GM18517 (cell line): Measurements from ENCODE around the gene TCEA2.

Experiments used
- ATAC-seq: cut with Tn5 transposase; IDR thresholded peaks from one replicate; pipeline ENCODE4 v1.9.1; 2021; ENCODE audit warnings: mild to moderate bottlenecking, moderate library complexity; ENCODE audit not compliant: unreplicated experiment

The TCEA2 gene

DNA sequence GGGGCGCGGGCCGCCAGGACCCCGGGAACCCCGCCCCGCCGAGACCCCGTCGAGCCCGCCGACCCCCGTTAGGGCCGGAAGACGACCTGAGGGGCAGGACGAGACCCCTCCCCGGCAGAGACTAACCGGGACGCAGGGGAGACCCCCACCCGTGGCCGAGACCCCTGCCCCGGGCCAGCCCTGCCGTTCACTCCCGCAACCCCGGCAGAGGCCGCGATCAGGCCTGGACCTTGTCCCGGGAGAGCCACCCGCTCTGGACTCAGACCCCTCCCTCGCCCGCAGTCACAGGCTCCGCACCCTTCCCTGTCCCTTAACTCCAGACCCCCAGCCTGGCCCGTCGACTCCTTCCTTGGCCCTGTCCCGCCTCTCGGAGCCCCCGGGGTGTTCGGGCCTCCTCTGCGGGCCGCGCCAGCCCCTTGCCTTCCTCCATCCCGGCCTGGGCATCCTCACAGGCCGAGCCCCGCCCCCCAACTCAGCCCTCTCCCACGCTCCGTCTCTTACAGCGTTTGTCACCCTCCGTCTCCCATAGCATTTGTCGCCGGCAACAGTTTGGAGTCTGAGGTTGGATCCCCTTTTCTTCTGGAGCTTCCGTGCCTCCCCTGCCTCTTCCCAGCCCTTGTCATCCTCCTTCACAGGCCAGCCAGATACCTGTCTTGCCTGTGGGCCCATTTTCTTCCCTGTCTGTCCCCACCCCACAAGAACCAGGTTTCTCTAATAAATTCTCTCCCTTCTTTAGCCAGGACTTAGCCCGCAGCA lies 569 bp downstream of the TCEA2 start:
- no peak for ATAC-seq

- ATAC-seq = no peak
These were observed 1.2 kb downstream of the TCEA2 start for GRCh38 chr20:64064145-64064698.

DNA sequence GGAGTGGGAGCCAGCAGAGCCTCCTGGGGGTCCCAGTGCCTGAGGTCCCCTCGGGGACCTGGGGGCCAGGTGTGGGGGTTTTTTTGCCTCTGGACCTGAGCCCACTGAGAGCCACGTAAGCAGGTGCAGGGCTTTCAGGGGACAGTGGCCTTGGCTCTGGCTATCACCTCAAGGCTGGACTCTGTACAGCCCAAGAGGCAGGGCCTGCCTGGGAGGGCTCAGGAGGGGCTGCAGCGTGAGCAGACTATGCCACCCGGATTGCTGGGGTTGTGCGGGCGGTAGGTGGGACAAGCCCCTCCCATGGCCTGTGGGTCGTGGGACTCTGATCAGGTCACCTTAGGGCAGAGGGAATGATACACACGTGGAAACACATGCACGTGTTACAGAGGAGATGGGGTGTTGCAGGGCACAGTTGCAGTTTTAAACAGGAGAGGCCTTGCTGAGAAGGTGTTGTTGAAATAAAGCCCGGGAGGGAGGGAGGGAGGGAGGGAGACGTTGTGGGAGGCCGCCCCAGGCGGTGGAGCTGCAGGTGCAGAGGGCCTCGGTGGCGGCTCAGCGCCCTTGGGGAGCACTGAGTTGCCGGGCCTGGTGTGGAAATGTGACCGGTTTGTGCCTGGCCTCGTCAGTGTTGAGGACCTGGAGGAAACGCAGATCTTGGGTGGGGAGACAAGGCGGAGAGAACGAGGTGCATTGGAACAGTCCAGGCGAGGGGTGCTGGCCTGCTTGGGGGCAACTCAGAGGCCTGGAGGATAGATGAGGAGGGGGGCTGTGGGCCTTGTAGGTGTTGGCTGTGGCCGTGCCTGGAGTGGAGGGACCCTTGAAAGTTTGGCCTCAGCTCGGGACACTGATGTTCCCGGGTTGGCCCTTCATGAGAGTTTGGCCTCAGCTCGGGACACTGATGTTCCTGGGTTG lies 2.3 kb downstream of the TCEA2 start:
- no peak for ATAC-seq

GRCh38 chr20:64065974-64066343 lies 3.0 kb downstream of the TCEA2 start:
- ATAC-seq = peak; percentile 42

DNA sequence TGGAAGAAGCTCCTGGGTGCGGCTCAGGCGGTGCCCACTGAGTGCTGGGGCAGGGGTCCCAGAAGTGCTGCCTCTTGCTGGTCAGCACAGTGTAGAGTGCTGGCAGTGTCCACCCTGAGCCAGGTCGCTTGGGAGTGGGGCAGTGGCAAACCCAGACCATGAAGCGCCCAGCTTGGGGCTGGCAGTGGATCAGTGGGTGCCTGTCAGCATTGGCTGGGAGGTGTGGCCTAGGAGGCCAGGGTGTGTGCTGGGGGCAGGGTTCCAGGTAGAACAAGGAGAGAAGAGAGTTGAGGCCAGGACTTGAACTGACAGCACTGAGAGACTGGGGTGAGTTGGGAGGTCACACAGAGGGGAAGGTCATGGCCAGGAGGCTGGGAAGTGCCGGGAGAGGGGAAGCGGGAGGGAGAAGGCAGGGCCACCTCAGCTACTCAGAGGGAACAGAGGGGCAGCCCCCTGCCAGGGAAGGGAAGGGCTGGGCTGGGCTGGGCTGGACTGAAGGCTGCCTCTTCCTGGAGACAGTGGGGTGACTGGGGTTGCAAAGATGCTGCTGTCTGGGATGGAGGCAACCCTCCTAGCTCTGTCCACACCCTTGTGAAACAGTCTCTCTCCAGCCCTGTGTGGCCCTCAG lies 4.1 kb downstream of the TCEA2 start:
- ATAC-seq = no peak

DNA sequence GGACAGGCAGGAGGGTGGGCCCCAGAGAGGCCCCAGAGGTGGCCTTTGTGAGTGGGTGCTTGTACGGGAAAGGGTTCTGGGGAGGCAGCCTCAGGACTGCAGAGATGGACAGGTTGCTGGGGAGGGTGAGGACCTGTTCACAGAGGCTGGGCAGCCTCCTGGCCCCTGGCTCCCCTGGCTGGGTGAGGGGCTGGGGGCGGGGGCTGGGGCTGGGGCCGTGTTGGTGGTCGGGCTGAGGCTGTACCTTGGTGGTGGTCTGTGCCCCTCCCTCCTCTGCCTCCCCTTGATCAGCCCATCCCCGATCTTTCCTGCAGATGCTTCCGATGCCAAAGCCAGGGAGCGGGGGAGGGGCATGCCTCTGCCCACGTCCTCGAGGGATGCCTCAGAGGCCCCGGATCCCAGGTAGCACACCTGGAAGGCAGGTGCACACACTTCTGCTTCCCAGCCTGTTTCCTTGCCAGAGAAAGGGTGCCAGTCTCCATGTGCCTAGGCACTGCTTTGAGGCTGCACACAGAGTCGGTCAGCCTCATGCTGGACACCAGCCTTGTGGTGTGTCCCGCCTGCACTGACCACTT lies 4.8 kb downstream of the TCEA2 start:
- no peak for ATAC-seq

DNA sequence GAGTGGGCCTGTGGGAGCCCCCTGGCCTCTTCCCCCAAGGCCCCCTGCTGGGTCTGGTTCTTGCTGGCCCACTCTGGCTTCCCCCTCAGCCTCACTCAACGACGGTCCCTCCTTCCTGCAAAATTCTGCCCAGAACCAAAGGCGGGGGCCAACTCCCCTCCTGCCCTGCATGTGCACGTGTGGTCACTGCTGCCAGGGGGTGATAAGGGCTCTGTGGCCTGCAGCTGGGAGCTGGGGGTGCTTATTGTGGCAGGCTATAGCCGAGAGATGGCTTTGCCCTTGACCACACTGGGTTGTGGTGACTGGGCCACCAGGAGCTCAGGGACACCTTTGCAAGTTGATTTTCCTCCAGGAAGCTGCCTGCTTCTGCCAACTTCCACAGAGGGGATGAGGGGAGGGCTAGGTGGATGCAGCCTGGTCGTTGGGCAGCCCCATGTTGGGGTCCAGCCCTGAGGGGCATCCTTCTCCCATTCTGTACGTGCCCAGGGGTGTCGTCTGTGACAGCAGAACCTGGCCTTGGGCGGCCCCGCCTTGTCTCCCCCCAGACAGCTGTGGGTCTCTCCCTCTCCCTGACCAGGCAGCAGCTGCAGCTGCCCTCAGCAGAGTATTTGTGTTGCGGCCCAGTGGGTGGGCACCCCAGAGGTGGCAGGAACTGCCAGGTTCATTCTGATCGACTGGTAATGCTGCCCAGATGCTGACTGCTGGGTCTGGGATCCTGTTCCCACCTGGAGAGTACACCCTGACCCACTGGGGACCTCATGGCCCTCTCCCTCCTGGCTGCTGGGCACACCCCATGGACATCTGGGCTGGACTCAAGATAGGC lies 5.6 kb downstream of the TCEA2 start:
- no peak for ATAC-seq

- ATAC-seq = no peak
These were observed 6.2 kb downstream of the TCEA2 start for GRCh38 chr20:64069209-64069613.

- ATAC-seq = no peak
These were observed 6.7 kb downstream of the TCEA2 start for GRCh38 chr20:64069614-64070243.

GRCh38 chr20:64070244-64070993 lies 7.4 kb downstream of the TCEA2 start:
- ATAC-seq = no peak

DNA sequence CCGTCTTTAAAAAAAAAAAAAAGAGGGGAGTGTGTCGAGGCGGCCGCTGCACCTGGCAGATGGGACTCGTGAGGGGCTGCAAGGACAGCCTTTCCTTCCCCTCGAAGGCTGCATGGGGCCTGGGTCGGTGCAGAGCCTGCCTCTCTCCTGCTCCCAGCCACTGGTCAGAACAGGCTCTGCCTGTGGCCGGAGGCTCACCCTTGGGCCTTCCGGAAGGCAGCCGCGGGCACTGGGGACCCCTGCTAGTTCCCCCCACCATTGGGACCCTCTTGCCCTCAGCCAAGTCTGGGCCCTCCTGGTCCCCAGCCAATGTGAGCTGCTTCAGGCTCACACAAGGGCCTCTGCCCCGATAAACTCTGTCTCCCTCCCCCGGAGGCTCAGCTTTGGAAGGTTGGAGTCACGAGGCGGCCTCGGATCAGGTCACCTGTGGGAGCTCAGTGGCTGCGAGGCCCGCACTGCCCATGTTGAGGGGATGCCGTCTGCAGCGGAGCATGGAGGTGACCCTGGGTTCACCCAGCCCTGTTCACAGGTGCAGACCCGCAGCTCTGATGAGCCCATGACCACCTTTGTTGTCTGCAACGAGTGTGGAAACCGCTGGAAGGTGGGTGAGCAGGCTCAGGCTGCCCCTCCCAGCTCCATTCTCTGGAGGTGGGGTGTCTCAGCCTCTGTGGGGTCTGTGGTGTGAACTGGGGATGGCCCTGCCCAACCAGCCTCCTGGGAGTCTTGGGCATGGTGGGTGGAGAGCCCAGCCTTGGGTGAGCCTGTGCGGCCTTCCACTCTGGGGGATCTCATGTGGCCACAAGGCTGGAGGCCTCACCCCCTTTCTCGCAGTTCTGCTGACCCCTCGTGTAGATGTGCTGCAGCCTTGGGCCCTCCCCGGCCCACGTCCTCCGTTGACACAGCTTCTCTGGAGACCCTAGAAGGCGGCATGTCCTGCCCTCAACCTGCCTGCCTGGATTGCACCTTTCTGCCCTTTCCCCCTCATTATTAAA lies 8.6 kb downstream of the TCEA2 start:
- ATAC-seq = no peak

GRCh38 chr20:64072498-64073063 lies 9.6 kb downstream of the TCEA2 start:
- ATAC-seq = no peak

GRCh38 chr20:64073476-64074183 lies 10.6 kb downstream of the TCEA2 start:
- no peak for ATAC-seq

- no peak for ATAC-seq
These were observed 11.3 kb downstream of the TCEA2 start for GRCh38 chr20:64074184-64074789.

DNA sequence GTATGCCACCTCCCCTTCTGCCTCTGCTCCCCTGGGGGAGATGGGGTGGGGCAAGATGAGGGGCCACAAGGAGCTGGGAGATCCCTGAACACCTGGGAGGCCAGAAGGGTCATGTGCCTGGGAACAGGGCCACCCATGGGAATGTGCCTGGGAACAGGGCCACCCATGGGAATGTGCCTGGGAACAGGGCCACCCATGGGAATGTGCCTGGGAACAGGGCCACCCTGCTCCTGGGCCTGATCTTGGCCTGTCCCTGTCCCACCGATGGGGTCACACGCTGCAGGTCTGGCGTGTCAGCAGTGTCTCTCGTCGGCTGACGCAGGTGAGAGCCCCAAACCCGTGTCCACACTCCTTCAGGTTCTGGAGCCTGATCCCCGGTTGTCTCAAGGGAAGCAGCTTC lies 12.0 kb downstream of the TCEA2 start:
- ATAC-seq = no peak

GRCh38 chr20:64075556-64075955 lies 12.6 kb downstream of the TCEA2 start:
- ATAC-seq = no peak
